Uterus (tissue), 4 donors: ENCODE results near the gene FIZ1. TPM values are rescaled to one million over a fixed set of nuclear protein-coding genes. Genes with fewer than 3 reads are reported as not detected.
"Not testable (repeated sequence)": the region's sequence is repeated elsewhere in the genome, so short reads cannot be mapped to it uniquely, and the experiment has no call there.

ENCODE experiments used
- DNase-seq, 2 donors: peaks; one replicate each; pipeline ENCODE4 v3.0.0-alpha.2; 2019 to 2020
- H3K27ac ChIP-seq, 2 donors: fragments of 200-600 bp; sonication (generic); 1 replicate in 1 of 2; 2 replicates in 1 of 2; pipeline ENCODE4 v1.5.1; 2016 to 2018
- H3K27me3 ChIP-seq, 2 donors: fragments of 200-600 bp; sonication (generic); one replicate each; pipeline ENCODE4 v1.5.1; 2018 to 2019; ENCODE audit warnings: control low read depth in 1 of 2
- H3K36me3 ChIP-seq, 2 donors: fragments of 200-600 bp; sonication (generic); one replicate each; pipeline ENCODE4 v1.5.1; 2019; ENCODE audit warnings: control low read depth in 1 of 2
- H3K4me1 ChIP-seq, 2 donors: fragments of 200-600 bp; sonication (generic); one replicate each; pipeline ENCODE4 v1.5.1; 2018 to 2019; ENCODE audit warnings: control low read depth in 1 of 2
- H3K4me3 ChIP-seq, 2 donors: fragments of 200-600 bp; sonication (generic); 1 replicate in 1 of 2; 2 replicates in 1 of 2; pipeline ENCODE4 v1.5.1; 2018 to 2019; ENCODE audit warnings: mild to moderate bottlenecking in 1 of 2
- H3K9me3 ChIP-seq, 2 donors: fragments of 200-600 bp; sonication (generic); one replicate each; pipeline ENCODE4 v1.5.1; 2019; ENCODE audit warnings: control low read depth in 1 of 2
- POLR2A ChIP-seq, 2 donors: fragments of 450-650 bp; IDR thresholded peaks; one replicate each; pipeline ENCODE4 v1.6.1; 2016; ENCODE audit warnings: antibody characterized with exemption in 2 of 2, mild to moderate bottlenecking in 1 of 2, moderate library complexity in 1 of 2
- intact Hi-C: fragments of 100-400 bp; cut with DNase I; formaldehyde crosslinking; loops from one replicate; pipeline ENCODE4 v1.15.1; 2023; ENCODE audit warnings: low total_unique reads
- total RNA-seq, 4 donors: library from RNA; depleted of rRNA in 3 of 4; stranded (reverse); fragments of >200 nt in 3 of 4; gene quantifications; one replicate each; pipeline versions ENCODE4 v1.1.0 to v1.2.4, GENCODE V29; 2014 to 2023
- TF ChIP-seq, protein P1 (sequence below), 4 experiments: fragments of 200-600 bp in 2 of 4; fragments of 450-650 bp in 2 of 4; sonication (generic) in 2 of 4; IDR thresholded peaks; one replicate each; pipeline ENCODE4 v1.5.1; 2016 to 2019; ENCODE audit warnings: antibody characterized with exemption in 4 of 4, mild to moderate bottlenecking in 2 of 4, moderate library complexity in 1 of 4
- donor health status: DM: yes; HTN: yes; CAD: no.

FIZ1 gene
- total RNA-seq, 4 donors from 2014 or later: 0.26 to 19.3 (median 2.4) TPM

DNA sequence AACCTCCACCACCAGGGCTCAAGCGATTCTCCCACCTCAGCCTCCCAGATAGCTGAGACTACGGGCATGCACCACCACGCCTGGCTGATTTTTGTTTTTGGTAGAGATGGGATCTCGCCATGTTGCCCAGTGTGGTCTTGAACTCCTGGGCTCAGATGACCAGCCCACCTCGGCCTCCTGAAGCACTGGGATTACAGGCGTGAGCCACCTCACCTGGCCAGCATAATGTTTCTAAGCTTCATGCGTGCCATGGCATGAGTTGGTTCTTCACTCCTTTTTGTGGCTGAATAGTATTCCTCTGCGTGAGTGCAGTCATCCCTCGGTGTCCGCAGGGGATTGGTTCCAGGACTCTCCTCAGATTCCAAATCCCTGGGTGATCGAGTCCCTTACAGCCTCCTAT is 14.4 kb downstream of the FIZ1 start:
- intact Hi-C loops: no loop called here
- TF ChIP-seq, protein P1, sequence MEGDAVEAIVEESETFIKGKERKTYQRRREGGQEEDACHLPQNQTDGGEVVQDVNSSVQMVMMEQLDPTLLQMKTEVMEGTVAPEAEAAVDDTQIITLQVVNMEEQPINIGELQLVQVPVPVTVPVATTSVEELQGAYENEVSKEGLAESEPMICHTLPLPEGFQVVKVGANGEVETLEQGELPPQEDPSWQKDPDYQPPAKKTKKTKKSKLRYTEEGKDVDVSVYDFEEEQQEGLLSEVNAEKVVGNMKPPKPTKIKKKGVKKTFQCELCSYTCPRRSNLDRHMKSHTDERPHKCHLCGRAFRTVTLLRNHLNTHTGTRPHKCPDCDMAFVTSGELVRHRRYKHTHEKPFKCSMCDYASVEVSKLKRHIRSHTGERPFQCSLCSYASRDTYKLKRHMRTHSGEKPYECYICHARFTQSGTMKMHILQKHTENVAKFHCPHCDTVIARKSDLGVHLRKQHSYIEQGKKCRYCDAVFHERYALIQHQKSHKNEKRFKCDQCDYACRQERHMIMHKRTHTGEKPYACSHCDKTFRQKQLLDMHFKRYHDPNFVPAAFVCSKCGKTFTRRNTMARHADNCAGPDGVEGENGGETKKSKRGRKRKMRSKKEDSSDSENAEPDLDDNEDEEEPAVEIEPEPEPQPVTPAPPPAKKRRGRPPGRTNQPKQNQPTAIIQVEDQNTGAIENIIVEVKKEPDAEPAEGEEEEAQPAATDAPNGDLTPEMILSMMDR (IDR thresholded peaks at IDR 0.05): no peak
- no peak for TF ChIP-seq POLR2A (IDR thresholded peaks at IDR 0.05)
- Histone ChIP-seq H3K4me1 (peaks cover 0 to 5% of the 10 kb centered on the region in 2 donors), H3K27ac (no peak overlapping the region), H3K4me3 (no peak overlapping the region), H3K9me3 (no peaks in the 10 kb centered on the region), H3K36me3 (no peaks in the 10 kb centered on the region), H3K27me3 (no peaks in the 10 kb centered on the region)
- DNase-seq: no peak

- H3K4me3 ChIP-seq, H3K36me3 ChIP-seq, DNase-seq, intact Hi-C loops, H3K9me3 ChIP-seq, H3K27me3 ChIP-seq, H3K27ac ChIP-seq, H3K4me1 ChIP-seq: not testable (repeated sequence)
Observed at GRCh38 chr19:55583897-55584296, 15.4 kb downstream of the FIZ1 start.

GRCh38 chr19:55582284-55582683 is 17.0 kb downstream of the FIZ1 start:
- H3K9me3 ChIP-seq, H3K4me3 ChIP-seq, H3K27ac ChIP-seq, H3K36me3 ChIP-seq, H3K27me3 ChIP-seq, DNase-seq, intact Hi-C loops, H3K4me1 ChIP-seq: not testable (repeated sequence)

- Histone ChIP-seq H3K27me3 (no peaks in the 10 kb centered on the region), H3K27ac (peak overlapping the region in 1 of 2 donors; percentile 11), H3K36me3 (no peaks in the 10 kb centered on the region), H3K9me3 (no peaks in the 10 kb centered on the region), H3K4me3 (no peak overlapping the region), H3K4me1 (peaks cover 0 to under 1% of the 10 kb centered on the region in 2 donors)
- no peak for DNase-seq
- no peak for TF ChIP-seq POLR2A (IDR thresholded peaks at IDR 0.05)
- TF ChIP-seq, protein P1 (IDR thresholded peaks at IDR 0.05): no peak
- intact Hi-C loops: no loop called here
Observed at GRCh38 chr19:55581823-55582223, 17.5 kb downstream of the FIZ1 start.

DNA sequence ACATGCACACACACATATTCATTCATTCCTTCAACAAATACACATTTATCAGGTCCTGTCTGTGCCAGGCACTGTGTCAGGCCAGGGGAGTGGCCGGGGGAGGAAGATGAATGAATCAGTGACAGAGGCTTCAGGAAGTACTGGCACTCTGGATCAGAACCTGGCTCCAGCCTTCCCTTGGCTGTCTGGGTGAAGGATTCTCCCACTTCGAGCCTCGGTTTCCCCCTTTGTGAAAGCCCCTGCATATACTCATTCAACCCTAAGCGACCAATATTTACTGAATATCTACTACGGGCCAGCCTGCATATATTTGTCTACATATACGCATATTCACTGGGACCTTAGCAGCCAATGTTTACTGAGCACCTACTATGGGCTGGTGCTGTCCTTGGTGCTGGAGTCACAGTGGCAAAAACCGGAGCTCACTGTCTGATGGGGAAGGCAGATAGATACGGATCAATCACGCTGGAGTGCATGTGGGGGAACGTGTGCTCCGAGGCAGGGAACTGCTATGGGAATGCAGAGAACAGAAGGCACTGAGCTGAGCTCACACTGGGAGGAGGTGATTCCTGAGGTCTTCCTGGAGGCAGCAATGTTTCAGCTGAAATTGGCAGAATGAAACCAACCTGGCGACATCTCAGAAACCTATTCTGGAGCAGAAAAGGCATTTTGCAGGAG is 18.0 kb downstream of the FIZ1 start:
- H3K4me1 ChIP-seq: no peaks in the 10 kb centered on the region
- no peak for DNase-seq
- H3K4me3 ChIP-seq: peak overlapping the region; percentile 77 to 93
- TF ChIP-seq, protein P1 (IDR thresholded peaks at IDR 0.05): no peak
- TF ChIP-seq POLR2A (IDR thresholded peaks at IDR 0.05): no peak
- H3K9me3 ChIP-seq: no peaks in the 10 kb centered on the region
- no peaks in the 10 kb centered on the region for H3K36me3 ChIP-seq
- no peaks in the 10 kb centered on the region for H3K27me3 ChIP-seq
- intact Hi-C loops: no loop called here
- H3K27ac ChIP-seq: peak overlapping the region; percentile 90 to 95

DNA sequence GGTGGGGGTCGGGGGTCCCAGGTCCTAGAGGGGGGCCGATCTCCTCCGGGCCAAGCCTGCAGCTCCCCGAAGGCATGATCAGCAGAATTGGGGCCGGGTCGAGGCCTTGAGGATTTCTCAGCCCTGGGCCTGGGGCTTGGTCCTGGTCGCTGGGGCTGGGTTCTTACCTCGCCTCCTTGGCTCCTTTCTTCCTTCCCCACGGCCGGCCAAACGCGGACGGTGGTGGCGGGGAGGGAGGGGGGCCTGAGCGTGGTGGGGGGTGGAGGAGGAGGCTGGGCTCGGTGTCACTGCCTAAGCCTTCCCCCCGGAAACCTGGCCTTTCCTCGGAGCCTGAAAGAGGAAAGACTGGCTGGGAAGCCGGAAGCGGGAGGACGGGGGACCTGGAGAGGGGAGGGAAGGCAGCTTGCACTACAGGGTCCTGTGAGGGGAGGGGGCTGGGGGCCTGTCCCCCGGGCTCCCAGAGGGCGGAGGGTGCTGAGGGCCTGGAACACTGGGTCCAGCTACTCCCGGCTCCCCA is 18.6 kb downstream of the FIZ1 start, which contains the start of gene ZNF579:
Gene ZNF579 (minus strand): TSS at position 221 of the 517 bp plus-strand sequence. CDS start 1,209 bp downstream, outside the sequence.
- Histone ChIP-seq H3K36me3 (no peaks in the 10 kb centered on the region), H3K27me3 (no peaks in the 10 kb centered on the region), H3K27ac (peak within 1 kb of the TSS; percentile 90 to 95), H3K4me1 (no peaks in the 10 kb centered on the region), H3K4me3 (peak within 1 kb of the TSS; percentile 77 to 93), H3K9me3 (no peaks in the 10 kb centered on the region)
- DNase-seq: peak; percentile 87 to 89
- TF ChIP-seq POLR2A (IDR thresholded peaks at IDR 0.05): peak in 1 of 2 donors; percentile 11
- TF ChIP-seq, protein P1 (IDR thresholded peaks at IDR 0.05): no peak
- intact Hi-C loops: no loop called here
